Lower leg skin (tissue), 3 donors: Measurements from ENCODE around the gene NOP58.

ENCODE experiments used
- POLR2A ChIP-seq, 2 donors: fragments of 450-650 bp; IDR thresholded peaks; one replicate each; pipeline ENCODE4 v1.6.1; 2016 to 2017; ENCODE audit warnings: antibody characterized with exemption in 2 of 2, mild to moderate bottlenecking in 1 of 2, moderate library complexity in 1 of 2
- TF ChIP-seq, protein P1 (sequence below), 3 donors: fragments of 450-650 bp; IDR thresholded peaks; one replicate each; pipeline ENCODE4 v1.5.1; 2016; ENCODE audit warnings: antibody characterized with exemption in 3 of 3, mild to moderate bottlenecking in 3 of 3, moderate library complexity in 2 of 3

DNA sequence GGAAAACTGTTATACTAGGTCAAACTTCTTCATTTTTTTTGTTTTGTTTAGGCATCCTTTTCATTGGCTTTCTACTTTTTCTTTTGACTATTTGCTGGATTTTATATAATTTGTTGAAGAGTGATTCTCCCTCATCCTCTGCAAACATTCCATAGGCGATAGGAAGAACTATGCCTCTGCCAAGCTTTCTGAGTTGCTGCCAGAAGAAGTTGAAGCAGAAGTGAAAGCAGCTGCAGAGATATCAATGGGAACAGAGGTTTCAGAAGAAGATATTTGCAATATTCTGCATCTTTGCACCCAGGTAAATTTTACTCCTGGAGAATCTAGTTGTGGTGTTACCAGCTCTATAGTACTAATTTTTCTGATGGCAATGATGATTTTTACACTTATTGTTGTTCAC is 25.4 kb downstream of the NOP58 start:
- TF ChIP-seq, protein P1, sequence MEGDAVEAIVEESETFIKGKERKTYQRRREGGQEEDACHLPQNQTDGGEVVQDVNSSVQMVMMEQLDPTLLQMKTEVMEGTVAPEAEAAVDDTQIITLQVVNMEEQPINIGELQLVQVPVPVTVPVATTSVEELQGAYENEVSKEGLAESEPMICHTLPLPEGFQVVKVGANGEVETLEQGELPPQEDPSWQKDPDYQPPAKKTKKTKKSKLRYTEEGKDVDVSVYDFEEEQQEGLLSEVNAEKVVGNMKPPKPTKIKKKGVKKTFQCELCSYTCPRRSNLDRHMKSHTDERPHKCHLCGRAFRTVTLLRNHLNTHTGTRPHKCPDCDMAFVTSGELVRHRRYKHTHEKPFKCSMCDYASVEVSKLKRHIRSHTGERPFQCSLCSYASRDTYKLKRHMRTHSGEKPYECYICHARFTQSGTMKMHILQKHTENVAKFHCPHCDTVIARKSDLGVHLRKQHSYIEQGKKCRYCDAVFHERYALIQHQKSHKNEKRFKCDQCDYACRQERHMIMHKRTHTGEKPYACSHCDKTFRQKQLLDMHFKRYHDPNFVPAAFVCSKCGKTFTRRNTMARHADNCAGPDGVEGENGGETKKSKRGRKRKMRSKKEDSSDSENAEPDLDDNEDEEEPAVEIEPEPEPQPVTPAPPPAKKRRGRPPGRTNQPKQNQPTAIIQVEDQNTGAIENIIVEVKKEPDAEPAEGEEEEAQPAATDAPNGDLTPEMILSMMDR (IDR thresholded peaks at IDR 0.05): no peak
- TF ChIP-seq POLR2A (IDR thresholded peaks at IDR 0.05): no peak
